Panc1 (cell line): ENCODE measurements around the gene FBRS. TPM values are rescaled to one million over a fixed set of nuclear protein-coding genes. Genes with fewer than 3 reads are reported as not detected.

Experiments
- ATAC-seq: fragments of 200-7000 bp; cut with Tn5 transposase; 2 replicates; pipeline ENCODE4 v1.9.1; 2020; ENCODE audit warnings: mild to moderate bottlenecking, moderate library complexity
- BruUV-seq: library from RNA; stranded (reverse); fragments of 400-500 nt; replicated peaks from 2 replicates; lab custom pipeline; 2021; lab: Mats Ljungman, UMichigan
- CTCF ChIA-PET: fragments of 300-600 bp; sonication (Branson Sonifier 250); formaldehyde crosslinking; loops from one replicate; lab custom pipeline; 2022; ENCODE audit warnings: antibody characterized with exemption; lab: Charles Lee
- POLR2A ChIA-PET: fragments of 300-600 bp; sonication (Branson Sonifier 250); formaldehyde crosslinking; loops from one replicate; lab custom pipeline; 2022; ENCODE audit warnings: antibody characterized with exemption; lab: Charles Lee
- DNase-seq: peaks from one replicate; pipeline ENCODE4 v3.0.0-alpha.2; 2010; ENCODE audit warnings: low read depth, low spot score
- H3K27ac ChIP-seq: 2 replicates; pipeline ENCODE4 v1.5.1; 2011; ENCODE audit warnings: mild to moderate bottlenecking, low read length, inconsistent platforms
- H3K27me3 ChIP-seq: fragments of 200-500 bp; sonication (Bioruptor generic); 2 replicates; pipeline ENCODE4 v1.6.0; 2014; ENCODE audit warnings: low read length, inconsistent platforms; ENCODE audit not compliant: control insufficient read depth, insufficient read depth
- H3K36me3 ChIP-seq: fragments of 200-500 bp; sonication (Bioruptor generic); 2 replicates; pipeline ENCODE4 v1.5.1; 2014; ENCODE audit warnings: inconsistent platforms, mild to moderate bottlenecking, low read length, moderate library complexity; ENCODE audit not compliant: control insufficient read depth, insufficient read depth
- H3K4me1 ChIP-seq: 2 replicates; pipeline ENCODE4 v1.5.1; 2011; ENCODE audit warnings: inconsistent platforms, mild to moderate bottlenecking, low read length, moderate library complexity; ENCODE audit not compliant: control insufficient read depth, insufficient read depth
- H3K4me3 ChIP-seq, 2 experiments: 2 replicates each; pipeline ENCODE4 v1.5.1; 2011 to 2012; ENCODE audit warnings: low read depth in 2 of 2, low read length in 2 of 2, mild to moderate bottlenecking in 2 of 2, inconsistent platforms in 1 of 2, moderate library complexity in 1 of 2
- H3K9me3 ChIP-seq: fragments of 200-500 bp; sonication (Bioruptor generic); 2 replicates; pipeline ENCODE4 v1.5.1; 2014; ENCODE audit warnings: low read depth, mild to moderate bottlenecking, inconsistent platforms, low read length, moderate library complexity; ENCODE audit not compliant: control insufficient read depth, insufficient read depth
- CTCF ChIP-seq: fragments of 450-650 bp; IDR thresholded peaks from 2 replicates; pipeline ENCODE4 v1.5.1; 2017; ENCODE audit warnings: mild to moderate bottlenecking
- POLR2AphosphoS5 ChIP-seq: IDR thresholded peaks from 2 replicates; pipeline ENCODE4 v1.6.1; 2012; ENCODE audit warnings: mild to moderate bottlenecking, low read depth, low read length, moderate library complexity
- SIN3A ChIP-seq: IDR thresholded peaks from 2 replicates; pipeline ENCODE4 v1.6.1; 2012; ENCODE audit warnings: low read depth, mild to moderate bottlenecking, low read length, moderate library complexity, borderline replicate concordance; ENCODE audit not compliant: insufficient read depth
- TCF7L2 ChIP-seq: IDR thresholded peaks from 2 replicates; pipeline ENCODE4 v1.6.1; 2011; ENCODE audit warnings: mild to moderate bottlenecking, low read depth, low read length, inconsistent platforms
- in situ Hi-C: cut with HindIII; loops from 2 replicates; pipeline ENCODE4 v1.10.0; 2016; ENCODE audit warnings: low sequenced_read_pairs, low pct_unique_long_range_greater_than_20kb
- intact Hi-C: fragments of 100-400 bp; cut with micrococcal nuclease; formaldehyde crosslinking; loops from one replicate; pipeline ENCODE4 v1.10.0; 2022; ENCODE audit not compliant: unreplicated experiment
- total RNA-seq: library from RNA; stranded (reverse); gene quantifications from one replicate; pipeline ENCODE4 v1.2.1, GENCODE V29; 2021; ENCODE audit not compliant: unreplicated experiment
- TF ChIP-seq, protein P1 (sequence below), 2 experiments: IDR thresholded peaks; 2 replicates each; pipeline ENCODE4 v1.6.1; 2011 to 2012; ENCODE audit warnings: low read depth in 2 of 2, control low read depth in 1 of 2, low read length in 1 of 2, mild to moderate bottlenecking in 1 of 2, moderate library complexity in 1 of 2; ENCODE audit not compliant: insufficient read depth in 1 of 2

FBRS gene
- total RNA-seq, 1 experiment from 2014 or later = 103 TPM

- TF ChIP-seq SIN3A (no peak), POLR2AphosphoS5 (no peak)
- Histone ChIP-seq H3K4me3 (no peak overlapping the region), H3K36me3 (peaks cover 45% of the 10 kb centered on the region), H3K4me1 (no peaks in the 10 kb centered on the region), H3K9me3 (no peaks in the 10 kb centered on the region), H3K27ac (no peak overlapping the region), H3K27me3 (no peaks in the 10 kb centered on the region)
- no TSS peak for BruUV-seq
- in situ Hi-C loops = no loop called here
- ChIA-PET CTCF (no interaction called here), POLR2A (no interaction called here)
- ATAC-seq = no peak
- intact Hi-C loops = no loop called here
- DNase-seq = no peak
Measured at GRCh38 chr16:30715750-30716445, 57.7 kb downstream of the FBRS start.

- TF ChIP-seq, protein P1, sequence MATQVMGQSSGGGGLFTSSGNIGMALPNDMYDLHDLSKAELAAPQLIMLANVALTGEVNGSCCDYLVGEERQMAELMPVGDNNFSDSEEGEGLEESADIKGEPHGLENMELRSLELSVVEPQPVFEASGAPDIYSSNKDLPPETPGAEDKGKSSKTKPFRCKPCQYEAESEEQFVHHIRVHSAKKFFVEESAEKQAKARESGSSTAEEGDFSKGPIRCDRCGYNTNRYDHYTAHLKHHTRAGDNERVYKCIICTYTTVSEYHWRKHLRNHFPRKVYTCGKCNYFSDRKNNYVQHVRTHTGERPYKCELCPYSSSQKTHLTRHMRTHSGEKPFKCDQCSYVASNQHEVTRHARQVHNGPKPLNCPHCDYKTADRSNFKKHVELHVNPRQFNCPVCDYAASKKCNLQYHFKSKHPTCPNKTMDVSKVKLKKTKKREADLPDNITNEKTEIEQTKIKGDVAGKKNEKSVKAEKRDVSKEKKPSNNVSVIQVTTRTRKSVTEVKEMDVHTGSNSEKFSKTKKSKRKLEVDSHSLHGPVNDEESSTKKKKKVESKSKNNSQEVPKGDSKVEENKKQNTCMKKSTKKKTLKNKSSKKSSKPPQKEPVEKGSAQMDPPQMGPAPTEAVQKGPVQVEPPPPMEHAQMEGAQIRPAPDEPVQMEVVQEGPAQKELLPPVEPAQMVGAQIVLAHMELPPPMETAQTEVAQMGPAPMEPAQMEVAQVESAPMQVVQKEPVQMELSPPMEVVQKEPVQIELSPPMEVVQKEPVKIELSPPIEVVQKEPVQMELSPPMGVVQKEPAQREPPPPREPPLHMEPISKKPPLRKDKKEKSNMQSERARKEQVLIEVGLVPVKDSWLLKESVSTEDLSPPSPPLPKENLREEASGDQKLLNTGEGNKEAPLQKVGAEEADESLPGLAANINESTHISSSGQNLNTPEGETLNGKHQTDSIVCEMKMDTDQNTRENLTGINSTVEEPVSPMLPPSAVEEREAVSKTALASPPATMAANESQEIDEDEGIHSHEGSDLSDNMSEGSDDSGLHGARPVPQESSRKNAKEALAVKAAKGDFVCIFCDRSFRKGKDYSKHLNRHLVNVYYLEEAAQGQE (IDR thresholded peaks at IDR 0.05; ENCODE audit: insufficient read depth in 1 of 2, low read depth in 2 of 2, low read length in 1 of 2) = no peak
- TF ChIP-seq SIN3A = no peak
- TF ChIP-seq POLR2AphosphoS5 = no peak
- TF ChIP-seq TCF7L2 = no peak
- TF ChIP-seq CTCF = no peak
- H3K4me3 ChIP-seq = no peak overlapping the region
- ATAC-seq (no peak), DNase-seq (no peak)
- ChIA-PET POLR2A (no interaction called here), CTCF (no interaction called here)
- intact Hi-C loops = no loop called here
- BruUV-seq = no TSS peak
- no peaks in the 10 kb centered on the region for H3K9me3 ChIP-seq
- H3K27ac ChIP-seq = no peak overlapping the region
- in situ Hi-C loops = no loop called here
- H3K27me3 ChIP-seq = no peaks in the 10 kb centered on the region
- peaks cover 36% of the 10 kb centered on the region for H3K36me3 ChIP-seq
- no peaks in the 10 kb centered on the region for H3K4me1 ChIP-seq
Measured at GRCh38 chr16:30720086-30720485, 61.9 kb downstream of the FBRS start.

Other genes starting within 250 kb of the FBRS start
- 120 TPM for gene DCTPP1, start 228.4 kb upstream of the FBRS start, total RNA-seq
- 68.5 TPM for gene SEPHS2, start 212.6 kb upstream of the FBRS start, total RNA-seq
- 0.54 TPM for gene ITGAL, start 185.7 kb upstream of the FBRS start, total RNA-seq
- 68.3 TPM for gene ZNF768, start 131.9 kb upstream of the FBRS start, total RNA-seq
- gene ZNF747, start 123.6 kb upstream of the FBRS start, total RNA-seq = 10.9 TPM
- gene ZNF764, start 100.1 kb upstream of the FBRS start, total RNA-seq = 16.7 TPM
- 7.7 TPM for gene ZNF688, start 86.7 kb upstream of the FBRS start, total RNA-seq
- 6.2 TPM for gene ZNF785, start 72.7 kb upstream of the FBRS start, total RNA-seq
- gene ZNF689, start 48.0 kb upstream of the FBRS start, total RNA-seq = 16.5 TPM
- 77.6 TPM for gene PRR14, start 7.5 kb upstream of the FBRS start, total RNA-seq
- gene SRCAP, start 40.7 kb downstream of the FBRS start, total RNA-seq = 73.6 TPM
- 43.1 TPM for gene PHKG2, start 90.0 kb downstream of the FBRS start, total RNA-seq
- 21.0 TPM for gene CFAP119, start 103.6 kb downstream of the FBRS start, total RNA-seq
- 114 TPM for gene RNF40, start 103.9 kb downstream of the FBRS start, total RNA-seq
- gene ZNF629, start 128.8 kb downstream of the FBRS start, total RNA-seq = 19.2 TPM
- 45.8 TPM for gene BCL7C, start 235.6 kb downstream of the FBRS start, total RNA-seq
- gene CTF1, start 238.2 kb downstream of the FBRS start, total RNA-seq = 2.9 TPM